Stimulated activated CD8-positive, alpha-beta memory T cell treated with anti-CD3 and anti-CD28 coated beads, Interleukin-12 subunit alpha, Interleukin-12 subunit beta, amount 100 ng/mL, for 24 hours (primary cell): Measurements from ENCODE around the gene TMEM207.
"Not testable (repeated sequence)": the region's sequence is repeated elsewhere in the genome, so short reads cannot be mapped to it uniquely, and the experiment has no call there.

ENCODE experiments used
- DNase-seq: peaks from one replicate; pipeline ENCODE4 v3.0.0-alpha.2; 2020; ENCODE audit errors: extremely low read depth

Gene TMEM207

DNA sequence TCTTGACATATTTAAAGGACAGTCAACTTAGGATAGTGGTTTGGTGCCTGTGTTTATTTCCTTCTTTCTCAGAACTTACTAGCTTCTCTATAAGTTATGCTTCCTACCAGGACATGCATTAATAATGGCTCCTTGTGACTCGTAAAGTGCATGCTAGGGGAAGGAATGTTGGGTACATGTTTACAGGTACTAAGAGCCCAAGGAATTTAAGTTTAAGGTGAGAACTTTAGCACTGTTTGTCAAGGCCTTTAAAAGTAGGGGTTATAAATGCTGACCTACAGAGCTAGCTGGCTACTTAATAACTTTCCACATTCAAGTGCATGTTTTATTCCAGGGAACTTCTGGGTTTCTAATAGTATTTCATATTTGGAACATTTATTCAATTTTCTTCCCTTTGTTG, at the start of gene TMEM207:
TMEM207 (minus strand) TSS at position 101 of the 400 bp plus-strand sequence; CDS start at position 9, 92 bp downstream.
- no peak for DNase-seq

DNA sequence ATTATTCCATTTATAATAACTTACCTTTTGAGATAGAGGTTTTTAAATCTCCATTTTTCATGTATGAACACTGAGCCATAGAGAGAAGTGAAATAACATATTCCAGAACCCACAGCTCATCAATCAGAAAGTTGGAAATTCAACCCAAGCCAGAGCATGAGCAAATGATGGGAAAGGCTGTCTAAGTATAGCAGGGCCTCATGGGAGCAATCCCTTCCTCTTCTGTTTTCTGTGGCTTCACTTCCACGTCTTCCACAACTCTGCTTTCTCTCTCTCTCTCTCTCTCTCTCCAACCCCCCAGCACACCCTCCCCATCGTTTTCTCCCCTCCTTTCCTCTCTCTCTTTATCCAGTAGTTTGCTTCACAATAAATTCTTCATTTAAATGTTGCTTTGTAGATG, 49.4 kb upstream of the TMEM207 start:
- no peak for DNase-seq

DNA sequence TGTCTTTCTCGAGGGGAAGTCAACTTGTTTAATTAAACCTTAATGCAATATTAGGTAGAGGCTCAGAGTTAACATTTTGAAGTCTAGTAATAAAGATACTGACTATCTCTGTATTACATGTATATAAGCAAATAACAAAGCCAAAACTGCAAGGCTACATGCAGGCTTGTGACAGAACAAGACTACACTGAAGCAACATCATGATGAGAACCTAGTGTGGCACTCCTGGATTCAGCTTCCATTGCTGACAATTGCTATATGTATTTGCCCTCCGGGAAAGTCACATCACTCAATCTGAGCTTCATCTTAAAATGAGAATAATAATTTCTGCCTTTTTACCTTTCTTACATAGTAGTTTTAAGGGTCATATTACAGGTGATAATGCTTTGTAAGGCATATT, 48.6 kb upstream of the TMEM207 start:
- no peak for DNase-seq

- no peak for DNase-seq
These were observed 48.1 kb upstream of the TMEM207 start for GRCh38 chr3:190497811-190498210.

GRCh38 chr3:190496859-190497258, 47.2 kb upstream of the TMEM207 start:
- no peak for DNase-seq

GRCh38 chr3:190495796-190496195, 46.1 kb upstream of the TMEM207 start:
- DNase-seq = no peak

DNA sequence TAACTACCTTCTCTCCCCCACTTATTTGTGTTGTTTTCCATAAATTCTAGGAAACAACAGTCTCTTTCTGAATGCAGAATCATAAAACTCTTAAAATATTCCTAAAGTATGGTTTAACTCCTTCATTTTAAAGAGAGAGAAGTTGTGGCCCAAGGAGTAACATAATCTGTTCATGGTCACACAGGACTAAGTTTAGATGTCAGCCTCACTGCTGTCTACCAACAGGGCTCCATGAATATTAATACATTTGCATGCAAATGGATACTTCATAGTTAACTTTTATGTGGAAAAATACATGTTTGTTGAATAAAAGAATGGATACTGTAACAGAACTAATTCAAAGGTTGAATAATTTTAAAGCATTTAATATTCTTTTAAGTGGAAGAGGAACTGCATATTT, 45.7 kb upstream of the TMEM207 start:
- no peak for DNase-seq

- no peak for DNase-seq
These were observed 45.2 kb upstream of the TMEM207 start for GRCh38 chr3:190494907-190495306.

- no peak for DNase-seq
These were observed 43.3 kb upstream of the TMEM207 start for GRCh38 chr3:190492966-190493365.

GRCh38 chr3:190492129-190492528, 42.4 kb upstream of the TMEM207 start:
- DNase-seq = no peak

- DNase-seq = no peak
These were observed 41.9 kb upstream of the TMEM207 start for GRCh38 chr3:190491533-190492054.

- DNase-seq = no peak
These were observed 37.4 kb upstream of the TMEM207 start for GRCh38 chr3:190486908-190487607.

- DNase-seq = no peak
These were observed 36.8 kb upstream of the TMEM207 start for GRCh38 chr3:190486533-190486864.

DNA sequence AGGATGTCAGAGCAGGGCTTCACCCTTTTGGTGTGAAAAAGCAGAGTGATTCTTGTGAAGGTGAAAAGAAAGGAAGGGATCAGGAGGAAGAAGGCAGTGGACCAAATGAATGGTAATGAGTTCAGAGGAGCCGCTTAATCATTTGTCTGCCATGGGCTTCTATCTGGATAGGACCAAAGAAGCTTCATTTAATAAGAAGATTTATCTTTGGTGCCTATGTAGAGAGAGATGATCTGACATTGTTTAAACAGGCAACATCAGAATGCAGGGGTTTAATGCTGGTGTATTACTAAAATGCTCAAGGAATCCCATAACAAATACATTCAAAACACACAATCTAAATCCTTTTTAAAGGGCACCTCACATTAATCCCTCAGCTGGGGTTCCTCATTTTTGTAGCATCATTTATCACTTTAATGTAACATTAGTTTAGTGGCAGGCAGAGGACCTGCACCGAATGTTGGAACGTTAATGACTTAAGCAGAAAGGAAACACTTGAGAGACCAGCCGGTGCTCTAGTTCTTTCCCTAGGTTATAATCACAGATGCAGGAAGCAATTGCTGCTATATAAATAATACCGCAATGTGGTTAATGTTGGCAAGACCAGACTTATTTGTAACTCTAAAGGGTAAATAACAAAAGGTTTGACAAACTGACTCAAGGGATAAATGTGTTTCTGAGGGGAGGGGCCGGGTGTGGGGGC, 36.3 kb upstream of the TMEM207 start:
- DNase-seq = no peak

DNA sequence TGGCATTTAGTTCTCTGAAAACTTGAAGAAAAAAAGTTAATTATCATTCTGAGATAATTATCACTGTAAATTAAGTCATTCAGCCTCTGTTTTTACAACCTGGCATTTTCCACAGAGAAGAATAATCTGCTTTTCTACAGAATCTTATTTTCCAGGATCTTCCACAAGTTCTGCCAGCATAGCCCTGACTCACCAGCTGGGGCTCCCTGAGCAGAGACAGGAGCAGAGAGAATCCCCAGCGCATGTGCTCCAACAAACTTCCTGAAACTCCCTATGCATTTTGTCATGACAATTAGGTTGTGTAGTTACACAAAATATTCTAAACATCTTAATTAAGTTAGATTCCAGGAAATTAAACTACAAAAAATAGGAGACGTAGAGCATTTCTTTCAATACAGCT, 32.1 kb upstream of the TMEM207 start:
- DNase-seq = no peak

DNA sequence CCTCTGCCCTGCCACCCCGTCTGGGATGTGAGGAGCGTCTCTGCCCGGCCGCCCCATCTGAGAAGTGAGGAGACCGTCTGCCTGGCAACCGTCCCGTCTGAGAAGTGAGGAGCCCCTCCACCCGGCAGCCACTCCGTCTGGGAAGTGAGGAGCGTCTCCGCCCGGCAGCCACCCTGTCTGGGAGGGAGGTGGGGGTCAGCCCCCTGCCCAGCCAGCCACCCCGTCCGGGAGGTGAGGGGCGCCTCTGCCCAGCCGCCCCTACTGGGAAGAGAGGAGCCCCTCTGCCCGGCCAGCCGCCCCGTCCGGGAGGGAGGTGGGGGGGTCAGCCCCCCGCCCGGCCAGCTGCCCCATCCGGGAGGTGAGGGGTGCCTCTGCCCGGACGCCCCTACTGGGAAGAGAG, 23.6 kb upstream of the TMEM207 start:
- not testable (repeated sequence) for DNase-seq

GRCh38 chr3:190467922-190468321, 18.2 kb upstream of the TMEM207 start:
- DNase-seq = no peak

DNA sequence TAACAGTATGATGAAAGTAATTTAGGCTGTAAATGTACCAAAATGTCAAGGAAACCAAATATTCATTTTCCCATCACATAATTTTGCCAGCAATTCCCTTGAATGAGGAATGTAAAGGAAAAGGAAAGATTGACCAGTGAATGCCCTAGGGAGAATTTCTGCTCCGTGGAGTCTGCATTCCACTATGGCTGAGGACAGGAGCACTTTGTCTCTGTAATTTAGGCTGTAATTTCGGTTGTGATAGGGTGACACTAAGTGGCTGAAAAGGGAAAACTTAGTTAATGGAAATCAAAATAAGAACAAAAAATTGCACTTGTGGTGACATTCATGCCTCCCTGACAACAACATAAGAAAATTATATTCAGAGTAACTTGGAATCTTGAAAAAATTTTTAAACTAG, 8.3 kb upstream of the TMEM207 start:
- DNase-seq = no peak

GRCh38 chr3:190456770-190457169, 7.1 kb upstream of the TMEM207 start:
- DNase-seq = no peak

- DNase-seq = no peak
These were observed 6.1 kb upstream of the TMEM207 start for GRCh38 chr3:190455828-190456227.

GRCh38 chr3:190448256-190448655, 1.4 kb downstream of the TMEM207 start:
- no peak for DNase-seq

- no peak for DNase-seq
These were observed 3.0 kb downstream of the TMEM207 start for GRCh38 chr3:190446573-190447279.
